GM18526 (cell line): ENCODE measurements around the gene MTO1.

Experiments
- POLR2A ChIP-seq: IDR thresholded peaks from 3 replicates; pipeline ENCODE4 v1.6.1; 2011; ENCODE audit not compliant: insufficient read length; ENCODE audit errors: extremely low read depth

Gene MTO1, protein sequence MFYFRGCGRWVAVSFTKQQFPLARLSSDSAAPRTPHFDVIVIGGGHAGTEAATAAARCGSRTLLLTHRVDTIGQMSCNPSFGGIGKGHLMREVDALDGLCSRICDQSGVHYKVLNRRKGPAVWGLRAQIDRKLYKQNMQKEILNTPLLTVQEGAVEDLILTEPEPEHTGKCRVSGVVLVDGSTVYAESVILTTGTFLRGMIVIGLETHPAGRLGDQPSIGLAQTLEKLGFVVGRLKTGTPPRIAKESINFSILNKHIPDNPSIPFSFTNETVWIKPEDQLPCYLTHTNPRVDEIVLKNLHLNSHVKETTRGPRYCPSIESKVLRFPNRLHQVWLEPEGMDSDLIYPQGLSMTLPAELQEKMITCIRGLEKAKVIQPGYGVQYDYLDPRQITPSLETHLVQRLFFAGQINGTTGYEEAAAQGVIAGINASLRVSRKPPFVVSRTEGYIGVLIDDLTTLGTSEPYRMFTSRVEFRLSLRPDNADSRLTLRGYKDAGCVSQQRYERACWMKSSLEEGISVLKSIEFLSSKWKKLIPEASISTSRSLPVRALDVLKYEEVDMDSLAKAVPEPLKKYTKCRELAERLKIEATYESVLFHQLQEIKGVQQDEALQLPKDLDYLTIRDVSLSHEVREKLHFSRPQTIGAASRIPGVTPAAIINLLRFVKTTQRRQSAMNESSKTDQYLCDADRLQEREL

GRCh38 chr6:73461537-73462350 lies at the start of gene MTO1:
MTO1 (plus strand) TSS chr6:73461737; CDS start chr6:73461855, 118 bp downstream.
- TF ChIP-seq POLR2A, result peak; percentile 69

DNA sequence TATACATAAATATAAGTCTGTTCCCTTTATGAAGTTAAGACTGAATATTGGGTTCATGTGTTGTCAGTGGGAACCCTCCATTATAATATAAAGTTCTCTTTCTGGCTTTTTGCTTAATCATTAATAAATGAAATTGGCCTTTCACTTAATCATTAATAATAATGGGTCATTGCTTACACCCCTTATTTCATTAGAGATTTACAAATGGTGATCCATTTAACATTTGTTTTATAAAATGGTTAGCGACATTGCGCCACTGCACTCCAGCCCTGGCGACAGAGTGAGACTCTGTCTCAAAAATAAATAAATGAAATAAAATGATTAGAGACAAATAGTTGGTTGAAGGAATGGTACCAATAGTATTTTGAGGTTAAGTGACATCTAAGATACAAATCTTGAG lies 48.4 kb upstream of the MTO1 start:
- TF ChIP-seq POLR2A, result no peak

DNA sequence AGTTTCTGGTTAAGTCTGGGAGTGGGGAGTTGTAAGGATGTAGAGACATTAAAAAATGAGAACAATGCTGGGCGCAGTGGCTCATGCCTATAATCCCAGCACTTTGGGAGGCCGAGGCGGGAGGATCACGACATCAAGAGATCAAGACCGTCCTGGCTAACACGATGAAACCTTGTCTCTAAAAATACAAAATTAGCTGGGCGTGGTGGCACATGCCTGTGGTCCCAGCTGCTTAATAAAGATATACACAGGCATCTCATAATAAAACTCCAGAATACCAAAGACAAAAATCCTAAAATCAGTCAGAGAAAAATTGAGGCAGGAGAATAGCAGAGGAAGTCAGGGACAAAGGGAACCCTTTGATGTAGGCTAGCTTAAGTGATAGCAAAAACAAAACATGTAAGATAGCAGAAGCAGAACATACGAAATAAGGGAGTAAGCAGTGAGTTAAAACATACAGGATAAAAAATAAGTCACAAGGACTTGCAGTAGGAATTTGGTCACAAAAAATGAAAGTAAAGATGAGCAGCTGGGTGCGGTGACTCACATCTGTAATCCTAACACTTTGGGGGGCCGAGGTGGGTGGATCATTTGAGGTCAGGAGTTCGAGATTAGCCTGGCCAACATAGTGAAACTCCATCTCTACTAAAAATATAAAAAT lies 43.3 kb upstream of the MTO1 start:
- no peak for TF ChIP-seq POLR2A

DNA sequence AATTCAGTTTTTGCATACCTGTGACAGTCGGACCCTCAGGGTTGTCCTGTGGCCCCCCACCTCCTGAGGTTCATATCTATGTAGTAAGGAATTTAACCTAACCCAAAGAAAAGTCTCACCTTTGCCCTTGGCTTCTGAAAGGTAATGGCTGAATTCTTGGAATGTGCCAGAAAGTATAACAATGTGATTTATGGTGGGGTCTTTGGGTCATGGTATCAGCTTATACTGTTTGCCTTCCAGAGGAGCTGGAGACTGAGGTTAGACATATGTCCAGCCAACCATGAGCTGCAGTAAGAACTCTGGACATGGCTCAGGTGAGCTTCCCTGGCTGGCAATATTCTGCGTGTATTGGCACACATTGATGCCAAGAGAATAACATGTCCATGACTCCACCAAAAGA lies 40.0 kb upstream of the MTO1 start:
- TF ChIP-seq POLR2A, result no peak

GRCh38 chr6:73435236-73435635 lies 26.3 kb upstream of the MTO1 start:
- TF ChIP-seq POLR2A, result no peak

DNA sequence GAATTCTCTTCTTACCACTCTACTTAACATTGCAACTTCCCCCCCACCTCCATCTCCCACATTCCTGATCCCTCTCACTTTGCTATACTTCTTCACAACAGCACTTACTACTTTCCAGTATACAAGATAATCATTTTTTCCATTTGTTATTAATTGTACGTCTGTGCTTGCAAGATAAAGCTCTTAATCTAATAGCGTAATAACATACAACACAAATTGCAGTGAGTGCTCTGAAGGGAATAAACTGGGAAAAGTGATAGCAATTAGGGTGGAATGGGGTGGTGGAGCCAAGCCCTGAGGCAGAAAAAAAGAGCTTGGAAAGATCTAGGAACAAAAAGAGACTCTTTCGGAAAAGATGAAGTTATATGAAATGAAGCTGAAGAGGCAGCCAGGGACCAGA lies 18.0 kb upstream of the MTO1 start:
- no peak for TF ChIP-seq POLR2A

- TF ChIP-seq POLR2A, result peak; percentile 58
These were observed 10.1 kb upstream of the MTO1 start for GRCh38 chr6:73451223-73452106.

GRCh38 chr6:73452107-73452461 lies 9.5 kb upstream of the MTO1 start, which contains the start of gene CGAS:
CGAS (minus strand) TSS chr6:73452297; CDS start chr6:73452181, 116 bp downstream.
- TF ChIP-seq POLR2A, result peak; percentile 70

DNA sequence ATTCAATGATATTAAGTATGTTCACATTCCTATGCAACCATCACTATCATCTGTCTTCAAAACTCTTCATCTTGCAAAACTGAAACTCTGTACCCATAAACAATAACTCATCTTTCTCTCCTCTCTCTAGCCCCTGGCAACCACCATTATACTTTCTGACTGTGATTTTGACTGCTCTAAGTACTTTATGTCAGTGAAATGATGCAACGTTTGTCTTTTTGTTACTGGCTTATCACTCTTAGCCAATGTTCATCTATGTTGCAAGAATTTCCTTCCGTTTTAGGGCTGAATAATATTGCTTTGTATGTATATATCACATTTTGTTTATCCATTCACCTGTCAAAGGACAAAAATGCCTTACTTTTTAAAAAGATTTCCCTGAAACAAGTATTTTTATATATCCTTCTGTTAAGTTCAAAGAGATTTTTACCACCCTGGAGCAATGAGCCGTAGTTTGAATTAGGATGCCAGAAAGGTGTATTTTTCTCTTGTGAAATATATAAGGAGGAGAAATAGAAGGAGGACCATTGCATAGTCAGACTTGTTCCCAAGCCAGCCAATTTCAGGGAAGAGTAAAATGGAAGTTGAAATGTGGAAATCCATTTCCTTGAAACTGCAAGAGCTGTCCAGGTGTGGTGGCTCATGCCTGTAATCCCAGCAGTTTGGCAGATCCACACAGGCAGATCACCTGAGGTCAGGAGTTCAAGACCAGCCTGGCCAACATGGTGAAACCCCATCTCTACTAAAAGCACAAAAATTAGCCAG lies 5.5 kb upstream of the MTO1 start:
- TF ChIP-seq POLR2A, result no peak

GRCh38 chr6:73460056-73460455 lies 1.5 kb upstream of the MTO1 start:
- no peak for TF ChIP-seq POLR2A

DNA sequence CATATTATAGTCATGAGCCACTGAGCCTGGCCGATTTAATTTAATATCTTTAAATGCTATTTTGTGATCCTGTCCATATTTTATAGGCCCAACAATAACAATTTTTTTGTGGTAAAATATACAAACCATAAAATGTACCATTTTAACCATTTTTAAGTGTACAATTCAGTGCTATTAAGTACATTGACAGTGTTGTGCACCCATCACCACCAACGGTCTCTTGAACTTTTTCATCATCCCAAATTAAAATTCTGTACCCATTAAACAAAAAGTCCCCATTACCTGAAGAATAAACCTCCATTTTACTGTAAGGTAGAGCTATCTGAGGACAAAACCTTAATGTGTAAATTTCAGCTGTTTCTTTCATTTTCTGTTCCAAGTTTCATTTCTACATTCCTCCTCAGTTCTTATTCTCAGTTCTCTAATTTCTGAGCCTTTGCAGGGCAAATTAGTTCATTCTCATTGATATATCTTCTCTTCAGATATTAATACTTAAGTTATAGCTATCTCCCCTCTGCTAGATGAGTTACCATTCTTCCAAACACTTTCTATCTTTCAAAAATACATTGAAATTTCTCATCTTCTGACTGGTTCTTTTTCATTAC lies 10.3 kb downstream of the MTO1 start:
- TF ChIP-seq POLR2A, result no peak

- no peak for TF ChIP-seq POLR2A
These were observed 15.2 kb downstream of the MTO1 start for GRCh38 chr6:73476723-73477122.

DNA sequence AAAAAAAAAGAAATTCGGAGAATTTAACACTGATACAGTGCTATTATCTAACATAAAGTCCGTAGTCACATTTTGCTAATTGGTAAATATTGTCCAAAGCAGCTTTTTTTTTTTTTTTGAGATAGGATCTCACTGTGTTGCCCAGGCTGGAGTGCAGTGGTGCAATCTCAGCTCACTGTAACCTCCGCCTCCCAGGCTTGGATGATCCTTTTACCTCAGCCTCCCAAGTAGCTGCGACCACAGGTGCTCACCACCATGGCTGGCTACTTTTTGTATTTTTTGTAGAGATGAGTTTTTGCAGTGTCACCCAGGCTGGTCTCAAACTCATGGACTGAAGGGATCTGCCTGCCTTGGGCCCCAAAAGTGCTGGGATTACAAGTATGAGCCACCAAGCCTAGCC lies 15.9 kb downstream of the MTO1 start:
- TF ChIP-seq POLR2A, result no peak
